IMR-90 (cell line): ENCODE results near the gene MYOF. TPM values are rescaled to one million over a fixed set of nuclear protein-coding genes. Genes with fewer than 3 reads are reported as not detected.

Experiments
- ATAC-seq: fragments of 200-7000 bp; cut with Tn5 transposase; 2 replicates; pipeline ENCODE4 v1.9.1; 2020; ENCODE audit warnings: low read depth, mild to moderate bottlenecking, moderate library complexity
- BruUV-seq: library from RNA; stranded (reverse); fragments of 400-500 nt; replicated peaks from 2 replicates; lab custom pipeline; 2021; lab: Mats Ljungman, UMichigan
- CTCF ChIA-PET: fragments of 300-600 bp; formaldehyde crosslinking; extraction: SDS; loops from one replicate; lab custom pipeline; 2021; ENCODE audit warnings: antibody characterized with exemption; lab: Yijun Ruan, JAX
- POLR2A ChIA-PET: fragments of 300-600 bp; sonication (Branson Sonifier 250); formaldehyde crosslinking; loops from one replicate; lab custom pipeline; 2022; ENCODE audit warnings: antibody characterized with exemption; ENCODE audit not compliant: unreplicated experiment; lab: Charles Lee
- DNase-seq: peaks from one replicate; pipeline ENCODE4 v3.0.0; 2013
- H2AFZ ChIP-seq: replicated peaks from 2 replicates; pipeline ENCODE3; 2013; ENCODE audit warnings: low read length, mild to moderate bottlenecking; ENCODE audit not compliant: poor library complexity
- H2AK5ac ChIP-seq: 2 replicates; pipeline ENCODE4 v1.6.1; 2013; ENCODE audit warnings: low read depth, low read length, inconsistent platforms
- H2AK9ac ChIP-seq: replicated peaks from 2 replicates; pipeline ENCODE3; 2013; ENCODE audit warnings: mild to moderate bottlenecking, low read depth, low read length, moderate library complexity; ENCODE audit not compliant: poor library complexity
- H2BK120ac ChIP-seq: 2 replicates; pipeline ENCODE4 v1.6.1; 2013; ENCODE audit warnings: low read depth, low read length, inconsistent platforms
- H2BK15ac ChIP-seq: 3 replicates; pipeline ENCODE4 v1.6.1; 2013; ENCODE audit warnings: low read depth, low read length, inconsistent platforms
- H2BK20ac ChIP-seq: 2 replicates; pipeline ENCODE4 v1.6.1; 2013; ENCODE audit warnings: low read depth, mild to moderate bottlenecking, inconsistent platforms, low read length, moderate library complexity
- H2BK5ac ChIP-seq: 2 replicates; pipeline ENCODE4 v1.6.1; 2013; ENCODE audit warnings: mild to moderate bottlenecking, low read depth, low read length, inconsistent platforms; ENCODE audit not compliant: poor library complexity, severe bottlenecking
- H3K14ac ChIP-seq: replicated peaks from 2 replicates; pipeline ENCODE4 v1.6.1; 2013; ENCODE audit warnings: low read depth, low read length, inconsistent platforms
- H3K18ac ChIP-seq: 2 replicates; pipeline ENCODE4 v1.6.1; 2013; ENCODE audit warnings: low read depth, low read length, control low read depth
- H3K23ac ChIP-seq: 2 replicates; pipeline ENCODE4 v1.6.1; 2013; ENCODE audit warnings: low read depth, low read length, inconsistent platforms
- H3K27ac ChIP-seq: 2 replicates; pipeline ENCODE4 v1.5.1; 2013; ENCODE audit warnings: mild to moderate bottlenecking, control low read depth, low read length; ENCODE audit not compliant: insufficient read depth
- H3K27me3 ChIP-seq: 2 replicates; pipeline ENCODE4 v1.6.1; 2013; ENCODE audit warnings: low read length; ENCODE audit not compliant: control insufficient read depth, insufficient read depth
- H3K36me3 ChIP-seq: 2 replicates; pipeline ENCODE4 v1.6.1; 2013; ENCODE audit warnings: low read length, mixed read lengths; ENCODE audit not compliant: control insufficient read depth, insufficient read depth
- H3K4ac ChIP-seq: 2 replicates; pipeline ENCODE4 v1.6.1; 2013; ENCODE audit warnings: low read depth, low read length, inconsistent platforms
- H3K4me1 ChIP-seq: 2 replicates; pipeline ENCODE4 v1.6.1; 2013; ENCODE audit warnings: low read length, mixed read lengths; ENCODE audit not compliant: control insufficient read depth, insufficient read depth
- H3K4me2 ChIP-seq: 2 replicates; pipeline ENCODE4 v1.6.1; 2013; ENCODE audit warnings: low read depth, mild to moderate bottlenecking, control low read depth, low read length, moderate library complexity
- H3K4me3 ChIP-seq: 2 replicates; pipeline ENCODE4 v1.5.1; 2013; ENCODE audit warnings: low read depth, mild to moderate bottlenecking, control low read depth, low read length, moderate library complexity; ENCODE audit not compliant: insufficient read depth
- H3K56ac ChIP-seq: 2 replicates; pipeline ENCODE4 v1.6.1; 2013; ENCODE audit warnings: low read length, inconsistent platforms; ENCODE audit not compliant: insufficient read depth; ENCODE audit errors: extremely low read depth
- H3K79me1 ChIP-seq, 2 experiments: 2 replicates each; pipeline ENCODE4 v1.6.1; 2013; ENCODE audit warnings: low read length in 2 of 2, inconsistent platforms in 1 of 2, low read depth in 1 of 2
- H3K9ac ChIP-seq: 2 replicates; pipeline ENCODE4 v1.6.1; 2013; ENCODE audit warnings: low read depth, low read length, control low read depth
- H3K9me1 ChIP-seq: 2 replicates; pipeline ENCODE4 v1.6.1; 2013; ENCODE audit warnings: low read length, inconsistent platforms; ENCODE audit not compliant: insufficient read depth
- H3K9me3 ChIP-seq: 2 replicates; pipeline ENCODE4 v1.6.1; 2013; ENCODE audit warnings: low read length; ENCODE audit not compliant: control insufficient read depth, insufficient read depth
- H4K20me1 ChIP-seq: 2 replicates; pipeline ENCODE4 v1.6.1; 2013; ENCODE audit warnings: low read length, inconsistent platforms; ENCODE audit not compliant: insufficient read depth
- H4K5ac ChIP-seq: 2 replicates; pipeline ENCODE4 v1.6.1; 2013; ENCODE audit warnings: mild to moderate bottlenecking, low read depth, low read length, control low read depth
- H4K8ac ChIP-seq, 2 experiments: 2 replicates each; pipeline ENCODE4 v1.6.1; 2013; ENCODE audit warnings: low read depth in 2 of 2, low read length in 2 of 2, control low read depth in 1 of 2, inconsistent platforms in 1 of 2
- H4K91ac ChIP-seq: 2 replicates; pipeline ENCODE4 v1.6.1; 2013; ENCODE audit warnings: low read depth, low read length, inconsistent platforms; ENCODE audit not compliant: insufficient read depth
- CHD1 ChIP-seq: IDR thresholded peaks from 2 replicates; pipeline ENCODE4 v1.6.1; 2012; ENCODE audit warnings: low read depth, low read length, improper control_type of control experiment
- WGBS, 2 experiments: methylation state at CpG; one replicate each; pipeline versions ENCODE4 v1.1.5 to v1.1.7; 2013; ENCODE audit warnings: missing lambda C conversion rate in 2 of 2; ENCODE audit not compliant: insufficient read length in 1 of 2; ENCODE audit errors: extremely low coverage in 2 of 2; 5-methylcytosine and 5-hydroxymethylcytosine counted together
- dilution Hi-C: fragments of 300-500 bp; cut with HindIII; formaldehyde crosslinking; loops from one replicate; pipeline ENCODE4 v1.14.3; 2018; ENCODE audit warnings: low sequenced_read_pairs; ENCODE audit not compliant: unreplicated experiment
- in situ Hi-C: fragments of 300-500 bp; cut with MboI; formaldehyde crosslinking; loops from 3 replicates; pipeline ENCODE4 v1.14.3; 2019; ENCODE audit warnings: low sequenced_read_pairs, inconsistent platforms, mixed read lengths
- intact Hi-C: fragments of 100-400 bp; cut with micrococcal nuclease; formaldehyde crosslinking; loops from 2 replicates; pipeline ENCODE4 v1.10.0; 2022
- polyA plus RNA-seq, 3 experiments: library from polyadenylated mRNA; depleted of rRNA; stranded (reverse); fragments of >200 nt; gene quantifications; 2 replicates each; pipeline ENCODE4 v1.2.3, GENCODE V29; 2012; ENCODE audit warnings: low replicate concordance in 1 of 3
- total RNA-seq: library from RNA; depleted of rRNA; stranded (reverse); fragments of >200 nt; gene quantifications from 2 replicates; pipeline ENCODE4 v1.2.3, GENCODE V29; 2012

The MYOF gene
- total and polyA plus RNA-seq, 2 of the 4 experiments (the other 2 are of a cell fraction) = 221 to 281 TPM

GRCh38 chr10:93364966-93365365 lies 117.2 kb downstream of the MYOF start:
- in situ Hi-C loops = loop anchor here (25.0 kb wide), 1 partner anchor 322 kb away; no protein-coding TSS in a partner anchor
- Histone ChIP-seq H3K9me3 (no peaks in the 10 kb centered on the region), H3K23ac (no peak overlapping the region), H2AK5ac (no peak overlapping the region), H3K4me2 (no peak overlapping the region), H3K4me3 (no peak overlapping the region), H2AFZ (no peak overlapping the region), H3K36me3 (peaks cover 64% of the 10 kb centered on the region), H2BK20ac (no peak overlapping the region), H3K4me1 (no peaks in the 10 kb centered on the region), H4K91ac (no peak overlapping the region), H2BK15ac (no peak overlapping the region), H3K27me3 (no peaks in the 10 kb centered on the region), H3K56ac (no peak overlapping the region), H3K4ac (no peak overlapping the region), H2AK9ac (no peak overlapping the region), H4K20me1 (no peaks in the 10 kb centered on the region), H4K8ac (no peak overlapping the region), H3K14ac (no peak overlapping the region), H3K9me1 (no peaks in the 10 kb centered on the region), H2BK5ac (peak overlapping the region; percentile 29), H4K5ac (no peak overlapping the region), H3K18ac (no peak overlapping the region), H3K79me1 (peaks cover 43 to 47% of the 10 kb centered on the region in 2 experiments), H2BK120ac (no peak overlapping the region), H3K9ac (no peak overlapping the region), H3K27ac (no peak overlapping the region; the same call in 1 of the 2 replicates)
- BruUV-seq = no TSS peak
- no peak for DNase-seq
- no peak for ATAC-seq
- no peak for TF ChIP-seq CHD1
- CTCF ChIA-PET = interaction anchor here (0.7 kb wide), 1 partner anchor 11 kb away, joined by 4 read pairs; no protein-coding TSS in a partner anchor
- no CpG with 5 or more reads among the region's 1 CpG for WGBS, 2 experiments
- POLR2A ChIA-PET = no interaction called here
- intact Hi-C loops = no loop called here
- dilution Hi-C loops = no loop called here
